Upper lobe of left lung (tissue), 6 donors: Measurements from ENCODE around the gene ATOH8. TPM values are rescaled to one million over a fixed set of nuclear protein-coding genes. Genes with fewer than 3 reads are reported as not detected.

Experiments
- ATAC-seq, 2 donors: fragments of 200-7000 bp; cut with Tn5 transposase; one replicate each; pipeline ENCODE4 v1.9.1; 2022; ENCODE audit warnings: mild to moderate bottlenecking in 2 of 2, moderate library complexity in 2 of 2; ENCODE audit not compliant: low FRiP score in 2 of 2
- DNase-seq, 2 donors: peaks; one replicate each; pipeline ENCODE4 v3.0.0-alpha.2; 2019 to 2020
- H3K27ac ChIP-seq, 4 donors: fragments of 200-600 bp; sonication (generic); one replicate each; pipeline ENCODE4 v1.5.1; 2016 to 2019
- H3K27me3 ChIP-seq, 4 donors: fragments of 200-600 bp; sonication (generic); one replicate each; pipeline ENCODE4 v1.5.1; 2017 to 2019
- H3K36me3 ChIP-seq, 4 donors: fragments of 200-600 bp; sonication (generic); one replicate each; pipeline ENCODE4 v1.5.1; 2016 to 2019
- H3K4me1 ChIP-seq, 4 donors: fragments of 200-600 bp; sonication (generic); one replicate each; pipeline ENCODE4 v1.5.1; 2018 to 2019
- H3K4me3 ChIP-seq, 4 donors: fragments of 200-600 bp; sonication (generic); one replicate each; pipeline ENCODE4 v1.5.1; 2017 to 2019; ENCODE audit warnings: mild to moderate bottlenecking in 2 of 4, moderate library complexity in 1 of 4
- H3K9me3 ChIP-seq, 4 donors: fragments of 200-600 bp; sonication (generic); one replicate each; pipeline ENCODE4 v1.5.1; 2018 to 2019
- CTCF ChIP-seq, 6 experiments: fragments of 450-650 bp in 4 of 6; fragments of 200-600 bp in 2 of 6; sonication (generic) in 2 of 6; IDR thresholded peaks; one replicate each; pipeline ENCODE4 v1.5.1; 2016 to 2019; ENCODE audit warnings: antibody characterized with exemption in 6 of 6
- EP300 ChIP-seq, 4 donors: sonication (generic); formaldehyde crosslinking; IDR thresholded peaks; one replicate each; pipeline ENCODE4 v1.5.1; 2017; ENCODE audit warnings: antibody characterized with exemption in 4 of 4, control low read depth in 2 of 4
- POLR2A ChIP-seq, 4 donors: fragments of 450-650 bp; IDR thresholded peaks; one replicate each; pipeline ENCODE4 v1.5.1; 2016 to 2017; ENCODE audit warnings: antibody characterized with exemption in 4 of 4, mild to moderate bottlenecking in 2 of 4
- POLR2AphosphoS5 ChIP-seq, 2 donors: sonication (generic); formaldehyde crosslinking; IDR thresholded peaks; one replicate each; pipeline ENCODE4 v1.5.1; 2017; ENCODE audit warnings: antibody characterized with exemption in 2 of 2
- WGBS, 2 donors: methylation state at CpG; one replicate each; pipeline ENCODE4 v1.1.5; 2017 to 2018; 5-methylcytosine and 5-hydroxymethylcytosine counted together
- total RNA-seq, 6 donors: library from RNA; depleted of rRNA in 4 of 6; stranded (reverse); fragments of >200 nt in 4 of 6; gene quantifications; one replicate each; pipeline versions ENCODE4 v1.1.0 to v1.2.1, GENCODE V29; 2016 to 2021
- donor health status: DM: no; HTN: no; CAD: no; lungs with moderate emphysema.
- donor health status: DM: no; HTN: yes; CAD: no; lungs with severe emphysema.

Gene ATOH8
- total RNA-seq, 6 donors from 2014 or later, result 60.2 to 121 (median 85.1) TPM

- Histone ChIP-seq H3K9me3 (no peaks in the 10 kb centered on the region), H3K4me3 (peak overlapping the region in 1 of 4 donors; percentile 72), H3K27me3 (peaks cover 0 to 2% (median 0%) of the 10 kb centered on the region in 4 donors), H3K4me1 (peaks cover 67 to 87% (median 72%) of the 10 kb centered on the region in 4 donors), H3K36me3 (peaks cover 0 to 46% (median 17%) of the 10 kb centered on the region in 4 donors), H3K27ac (peak overlapping the region in 2 of 4 donors; percentile 38 to 67)
- TF ChIP-seq EP300 (IDR thresholded peaks at IDR 0.05), result no peak
- no peak for TF ChIP-seq POLR2AphosphoS5 (IDR thresholded peaks at IDR 0.05)
- TF ChIP-seq CTCF (IDR thresholded peaks at IDR 0.05), result no peak
- TF ChIP-seq POLR2A (IDR thresholded peaks at IDR 0.05), result no peak
- ATAC-seq, result no peak
- WGBS, 2 donors, result 80 to 100% methylated on average over 4 to 5 of the region's 5 CpGs
- no peak for DNase-seq
Observed at GRCh38 chr2:85759257-85759613, 5.4 kb downstream of the ATOH8 start.

GRCh38 chr2:85760371-85760770, 6.6 kb downstream of the ATOH8 start:
- no peak overlapping the region for H3K4me3 ChIP-seq
- TF ChIP-seq POLR2AphosphoS5 (IDR thresholded peaks at IDR 0.05) (no peak), POLR2A (IDR thresholded peaks at IDR 0.05) (no peak), EP300 (IDR thresholded peaks at IDR 0.05) (peak in 1 of 4 donors; percentile 17)
- H3K36me3 ChIP-seq, result peaks cover 0 to 57% (median 28%) of the 10 kb centered on the region in 4 donors
- no peaks in the 10 kb centered on the region for H3K27me3 ChIP-seq
- WGBS, 2 donors, result 68 to 70% methylated on average over 6 of the region's 6 CpGs
- no peak for ATAC-seq
- peaks cover 71 to 85% (median 74%) of the 10 kb centered on the region in 4 donors for H3K4me1 ChIP-seq
- H3K9me3 ChIP-seq, result no peaks in the 10 kb centered on the region
- peak overlapping the region in 2 of 4 donors; percentile 52 to 67 for H3K27ac ChIP-seq
- DNase-seq, result no peak

GRCh38 chr2:85760872-85761271, 7.1 kb downstream of the ATOH8 start:
- no peak overlapping the region for H3K4me3 ChIP-seq
- peaks cover 73 to 85% (median 77%) of the 10 kb centered on the region in 4 donors for H3K4me1 ChIP-seq
- H3K9me3 ChIP-seq, result no peaks in the 10 kb centered on the region
- peaks cover 0 to 62% (median 31%) of the 10 kb centered on the region in 4 donors for H3K36me3 ChIP-seq
- H3K27ac ChIP-seq, result peak overlapping the region in 3 of 4 donors; percentile 52 to 63 (median 58)
- no peaks in the 10 kb centered on the region for H3K27me3 ChIP-seq
- TF ChIP-seq CTCF (IDR thresholded peaks at IDR 0.05) (no peak), POLR2AphosphoS5 (IDR thresholded peaks at IDR 0.05) (no peak), EP300 (IDR thresholded peaks at IDR 0.05) (no peak), POLR2A (IDR thresholded peaks at IDR 0.05) (no peak)
- WGBS, 2 donors, result 75 to 93% methylated on average over 6 to 8 of the region's 8 CpGs
- DNase-seq, result no peak
- no peak for ATAC-seq

GRCh38 chr2:85761512-85761944, 7.7 kb downstream of the ATOH8 start:
- H3K27ac ChIP-seq, result peak overlapping the region in 3 of 4 donors; percentile 52 to 63 (median 58)
- H3K9me3 ChIP-seq, result no peaks in the 10 kb centered on the region
- H3K36me3 ChIP-seq, result peaks cover 0 to 64% (median 38%) of the 10 kb centered on the region in 4 donors
- 69 to 73% methylated on average over 3 of the region's 3 CpGs for WGBS, 2 donors
- DNase-seq (no peak), ATAC-seq (no peak)
- no peaks in the 10 kb centered on the region for H3K27me3 ChIP-seq
- H3K4me1 ChIP-seq, result peaks cover 74 to 85% (median 80%) of the 10 kb centered on the region in 4 donors
- H3K4me3 ChIP-seq, result no peak overlapping the region
- TF ChIP-seq POLR2A (IDR thresholded peaks at IDR 0.05) (no peak), EP300 (IDR thresholded peaks at IDR 0.05) (no peak)

- Histone ChIP-seq H3K9me3 (no peaks in the 10 kb centered on the region), H3K4me3 (no peak overlapping the region), H3K27me3 (no peaks in the 10 kb centered on the region), H3K4me1 (peaks cover 73 to 85% (median 82%) of the 10 kb centered on the region in 4 donors), H3K36me3 (peaks cover 0 to 65% (median 41%) of the 10 kb centered on the region in 4 donors), H3K27ac (peak overlapping the region in 3 of 4 donors; percentile 52 to 63 (median 58))
- WGBS, 2 donors, result 88 to 90% methylated on average over 4 of the region's 4 CpGs
- TF ChIP-seq POLR2A (IDR thresholded peaks at IDR 0.05), result no peak
- TF ChIP-seq POLR2AphosphoS5 (IDR thresholded peaks at IDR 0.05), result no peak
- no peak for TF ChIP-seq EP300 (IDR thresholded peaks at IDR 0.05)
- no peak for TF ChIP-seq CTCF (IDR thresholded peaks at IDR 0.05)
- no peak for DNase-seq
- ATAC-seq, result no peak
Observed at GRCh38 chr2:85761946-85762345, 8.2 kb downstream of the ATOH8 start.

- ATAC-seq (no peak), DNase-seq (no peak)
- Histone ChIP-seq H3K27ac (no peak overlapping the region), H3K27me3 (no peaks in the 10 kb centered on the region), H3K9me3 (no peaks in the 10 kb centered on the region), H3K4me1 (peaks cover 69 to 87% (median 77%) of the 10 kb centered on the region in 4 donors), H3K36me3 (peaks cover 0 to 68% (median 46%) of the 10 kb centered on the region in 4 donors), H3K4me3 (no peak overlapping the region)
- TF ChIP-seq POLR2AphosphoS5 (IDR thresholded peaks at IDR 0.05) (no peak), CTCF (IDR thresholded peaks at IDR 0.05) (no peak), EP300 (IDR thresholded peaks at IDR 0.05) (no peak), POLR2A (IDR thresholded peaks at IDR 0.05) (no peak)
- WGBS, 2 donors, result 45 to 81% methylated on average over 4 of the region's 4 CpGs
Observed at GRCh38 chr2:85763132-85763531, 9.3 kb downstream of the ATOH8 start.
